GM12872 (cell line): ENCODE measurements around the gene ALDH1L2.

ENCODE experiments used
- CTCF ChIP-seq: IDR thresholded peaks from 3 replicates; pipeline ENCODE4 v1.5.1; 2011; ENCODE audit warnings: low read depth, mild to moderate bottlenecking, low read length, moderate library complexity; ENCODE audit not compliant: insufficient read depth

The ALDH1L2 gene

GRCh38 chr12:105014603-105015002, 69.7 kb downstream of the ALDH1L2 start:
- TF ChIP-seq CTCF = no peak

GRCh38 chr12:105013892-105014291, 70.4 kb downstream of the ALDH1L2 start:
- no peak for TF ChIP-seq CTCF

GRCh38 chr12:105001476-105001875, 82.8 kb downstream of the ALDH1L2 start:
- TF ChIP-seq CTCF = no peak

GRCh38 chr12:104999347-104999685, 84.9 kb downstream of the ALDH1L2 start:
- TF ChIP-seq CTCF = no peak

GRCh38 chr12:104998423-104999346, 85.6 kb downstream of the ALDH1L2 start:
- no peak for TF ChIP-seq CTCF

GRCh38 chr12:104997541-104997940, 86.7 kb downstream of the ALDH1L2 start:
- no peak for TF ChIP-seq CTCF

GRCh38 chr12:104994336-104994735, 89.9 kb downstream of the ALDH1L2 start:
- no peak for TF ChIP-seq CTCF
